ENCODE measurements around the gene SPATA17.

Gene SPATA17

DNA sequence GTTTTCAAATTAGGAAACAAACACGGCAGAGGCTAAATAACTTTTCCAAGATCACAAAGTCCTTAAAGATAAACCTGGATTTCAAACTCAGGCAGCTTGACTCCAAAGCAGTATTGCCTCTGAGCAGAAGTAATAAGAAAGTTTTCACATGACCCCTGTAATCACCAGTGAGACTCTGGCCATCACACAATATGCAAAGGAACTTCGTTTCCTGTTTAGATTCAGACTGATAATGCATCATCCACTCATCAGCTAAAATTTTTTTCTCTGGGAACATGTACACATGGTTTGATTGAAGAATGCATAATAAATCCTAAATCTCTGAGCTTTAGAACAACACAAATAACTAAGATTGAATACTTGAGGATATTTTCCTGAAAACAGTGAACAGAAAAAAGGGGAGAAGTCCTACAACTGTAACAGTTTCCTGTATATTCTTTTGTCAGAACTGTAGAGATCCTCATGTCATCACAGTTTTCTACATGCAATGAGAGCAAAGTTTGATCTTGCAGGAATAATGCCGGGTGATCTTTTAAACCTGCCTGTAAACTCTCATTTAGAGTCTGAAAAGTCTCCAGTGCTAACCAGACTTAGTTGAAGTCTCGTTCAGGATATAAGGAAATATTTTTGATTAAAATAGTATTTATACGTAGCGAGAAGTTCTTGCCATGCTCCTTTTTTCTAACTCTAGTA lies 225.3 kb downstream of the SPATA17 start:
- in situ Hi-C loops (cut with MboI; ENCODE audit: low sequenced_read_pairs, unreplicated experiment) = no loop called here
- TF ChIP-seq, protein P1, sequence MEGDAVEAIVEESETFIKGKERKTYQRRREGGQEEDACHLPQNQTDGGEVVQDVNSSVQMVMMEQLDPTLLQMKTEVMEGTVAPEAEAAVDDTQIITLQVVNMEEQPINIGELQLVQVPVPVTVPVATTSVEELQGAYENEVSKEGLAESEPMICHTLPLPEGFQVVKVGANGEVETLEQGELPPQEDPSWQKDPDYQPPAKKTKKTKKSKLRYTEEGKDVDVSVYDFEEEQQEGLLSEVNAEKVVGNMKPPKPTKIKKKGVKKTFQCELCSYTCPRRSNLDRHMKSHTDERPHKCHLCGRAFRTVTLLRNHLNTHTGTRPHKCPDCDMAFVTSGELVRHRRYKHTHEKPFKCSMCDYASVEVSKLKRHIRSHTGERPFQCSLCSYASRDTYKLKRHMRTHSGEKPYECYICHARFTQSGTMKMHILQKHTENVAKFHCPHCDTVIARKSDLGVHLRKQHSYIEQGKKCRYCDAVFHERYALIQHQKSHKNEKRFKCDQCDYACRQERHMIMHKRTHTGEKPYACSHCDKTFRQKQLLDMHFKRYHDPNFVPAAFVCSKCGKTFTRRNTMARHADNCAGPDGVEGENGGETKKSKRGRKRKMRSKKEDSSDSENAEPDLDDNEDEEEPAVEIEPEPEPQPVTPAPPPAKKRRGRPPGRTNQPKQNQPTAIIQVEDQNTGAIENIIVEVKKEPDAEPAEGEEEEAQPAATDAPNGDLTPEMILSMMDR (IDR thresholded peaks at IDR 0.05; ENCODE audit: borderline replicate concordance, control extremely low read depth, extremely low read depth, insufficient read depth, missing control alignments) = no peak
- DNase-seq (ENCODE audit: low spot score) = no peak

DNA sequence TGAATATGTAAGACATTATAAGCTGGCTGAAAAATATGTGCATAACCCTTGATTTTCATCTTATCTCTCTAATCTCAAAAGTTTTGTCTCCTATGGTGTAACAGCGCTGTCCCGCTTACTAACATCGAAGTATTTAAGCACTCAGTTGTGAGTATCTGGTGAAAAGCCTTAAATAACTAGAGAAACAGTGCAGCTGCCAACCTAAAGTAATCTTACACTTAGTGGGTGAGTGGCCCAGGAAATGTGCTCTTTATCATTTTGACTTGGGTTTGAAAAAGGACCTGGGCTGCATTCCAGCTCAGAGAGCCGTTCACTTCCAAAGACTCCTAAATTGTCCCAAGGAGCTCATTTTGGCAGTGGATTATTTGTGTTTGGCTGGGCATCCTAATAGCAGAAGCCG lies 225.9 kb downstream of the SPATA17 start:
- in situ Hi-C loops (cut with MboI; ENCODE audit: low sequenced_read_pairs, unreplicated experiment) = no loop called here
- DNase-seq (ENCODE audit: low spot score) = no peak
- TF ChIP-seq, protein P1 (IDR thresholded peaks at IDR 0.05; ENCODE audit: borderline replicate concordance, control extremely low read depth, extremely low read depth, insufficient read depth, missing control alignments) = no peak

DNA sequence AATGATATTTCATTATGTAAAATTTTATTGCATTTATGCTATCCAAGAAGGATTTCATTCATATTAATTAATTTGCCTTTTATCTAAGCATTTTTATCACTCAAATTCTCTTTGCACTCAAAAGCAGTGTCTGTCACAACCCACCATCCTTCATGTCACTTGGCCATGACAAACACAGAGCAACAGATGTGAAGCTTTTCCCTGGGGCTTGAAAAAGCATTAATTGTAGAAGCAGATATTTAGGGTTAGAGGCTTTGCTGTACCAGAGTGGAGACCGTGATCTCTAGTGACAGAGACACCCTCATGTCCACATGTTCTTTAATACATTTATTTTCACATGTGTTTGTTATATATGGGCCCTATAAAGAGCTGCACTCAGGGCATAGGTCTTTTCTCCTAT lies 230.5 kb downstream of the SPATA17 start:
- TF ChIP-seq, protein P1 (IDR thresholded peaks at IDR 0.05; ENCODE audit: borderline replicate concordance, control extremely low read depth, extremely low read depth, insufficient read depth, missing control alignments) = no peak
- no peak for DNase-seq (ENCODE audit: low spot score)
- in situ Hi-C loops (cut with MboI; ENCODE audit: low sequenced_read_pairs, unreplicated experiment) = no loop called here

DNA sequence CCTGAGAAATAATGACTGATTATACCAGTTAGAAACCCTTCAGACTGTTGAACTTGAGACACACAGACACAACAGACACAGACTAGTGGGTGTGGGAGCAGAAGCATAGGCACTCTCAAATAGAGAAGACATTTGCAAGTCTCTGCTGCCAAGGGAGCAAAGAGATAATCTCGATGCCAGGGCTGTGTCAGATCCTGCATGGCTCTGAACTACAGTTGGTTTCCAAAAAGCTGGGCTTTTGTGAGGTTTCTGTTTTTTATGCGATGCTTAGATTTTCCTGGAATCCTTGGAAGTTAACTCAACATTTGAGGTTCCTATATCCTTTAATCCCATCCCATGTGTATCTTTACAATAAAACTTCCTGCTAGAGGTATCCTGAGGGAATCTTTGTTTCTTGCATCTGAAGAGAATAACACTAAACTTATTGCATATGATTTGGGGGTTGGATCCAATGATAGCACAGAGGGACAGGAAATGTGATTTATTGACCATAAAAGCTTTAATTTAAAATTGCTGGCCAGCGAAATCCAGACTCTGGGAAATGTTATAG lies 236.4 kb downstream of the SPATA17 start:
- TF ChIP-seq, protein P1 (IDR thresholded peaks at IDR 0.05; ENCODE audit: borderline replicate concordance, control extremely low read depth, extremely low read depth, insufficient read depth, missing control alignments) = no peak
- no peak for DNase-seq (ENCODE audit: low spot score)
- in situ Hi-C loops (cut with MboI; ENCODE audit: low sequenced_read_pairs, unreplicated experiment) = no loop called here

DNA sequence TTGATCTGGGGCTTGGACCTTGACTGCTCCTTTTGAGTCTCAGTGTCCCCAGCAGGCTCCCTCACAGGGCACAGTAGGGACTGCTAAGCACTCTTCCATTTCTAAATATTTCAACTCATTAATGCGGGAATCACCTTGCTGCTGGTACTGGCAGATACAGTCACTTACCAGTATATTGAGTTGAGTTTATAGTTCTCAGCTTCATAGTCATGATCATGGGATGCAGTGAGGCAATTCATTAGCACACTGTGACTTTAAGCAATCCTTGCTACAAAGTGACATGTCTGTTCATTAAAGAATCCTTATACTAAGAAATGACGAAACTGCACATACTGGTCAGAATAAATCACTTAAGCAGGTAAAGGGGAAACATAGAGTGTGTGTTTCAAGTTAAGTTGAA lies 240.8 kb downstream of the SPATA17 start:
- in situ Hi-C loops (cut with MboI; ENCODE audit: low sequenced_read_pairs, unreplicated experiment) = no loop called here
- TF ChIP-seq, protein P1 (IDR thresholded peaks at IDR 0.05; ENCODE audit: borderline replicate concordance, control extremely low read depth, extremely low read depth, insufficient read depth, missing control alignments) = no peak
- DNase-seq (ENCODE audit: low spot score) = no peak

DNA sequence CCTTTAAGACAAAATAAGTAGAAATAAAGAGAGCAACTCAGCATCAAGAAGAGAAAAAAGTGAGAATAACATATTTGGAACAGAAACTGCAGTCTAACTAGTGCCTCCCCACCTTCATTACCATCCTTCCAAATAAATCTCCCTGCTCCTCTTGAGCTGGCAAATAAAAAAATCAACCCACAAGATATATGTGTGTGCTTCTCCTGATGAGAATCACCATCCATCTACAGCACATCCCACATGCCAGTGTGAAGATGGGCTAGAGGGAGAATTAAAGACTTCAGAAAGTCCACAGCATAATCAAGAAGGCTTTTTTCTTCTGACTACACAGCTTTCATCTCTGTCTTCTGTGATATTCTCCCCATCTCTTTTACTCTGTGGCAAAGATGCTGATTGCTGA lies 244.1 kb downstream of the SPATA17 start:
- in situ Hi-C loops (cut with MboI; ENCODE audit: low sequenced_read_pairs, unreplicated experiment) = no loop called here
- TF ChIP-seq, protein P1 (IDR thresholded peaks at IDR 0.05; ENCODE audit: borderline replicate concordance, control extremely low read depth, extremely low read depth, insufficient read depth, missing control alignments) = no peak
- no peak for DNase-seq (ENCODE audit: low spot score)
